Keratinocyte (primary cell): ENCODE data around the gene PTPRT. TPM values are rescaled to one million over a fixed set of nuclear protein-coding genes. Genes with fewer than 3 reads are reported as not detected.

Experiments
- DNase-seq: peaks from one replicate; pipeline ENCODE4 v3.0.0-alpha.2; 2011; ENCODE audit warnings: low read depth, missing footprints, low spot score
- FAIRE-seq: peaks from 2 replicates; lab custom pipeline; 2011; peaks lifted over from hg19 to GRCh38; lab: Jason Lieb, UNC
- H2AFZ ChIP-seq: 2 replicates; pipeline ENCODE4 v1.6.0; 2012; ENCODE audit warnings: low read length, control low read depth, inconsistent platforms; ENCODE audit not compliant: control insufficient read depth
- H3K27ac ChIP-seq: 2 replicates; pipeline ENCODE4 v1.5.1; 2011; ENCODE audit warnings: low read length; ENCODE audit not compliant: control insufficient read depth, insufficient read depth
- H3K27me3 ChIP-seq: 3 replicates; pipeline ENCODE4 v1.6.0; 2011; ENCODE audit warnings: low read length; ENCODE audit not compliant: control insufficient read depth, insufficient read depth; ENCODE audit errors: extremely low read depth
- H3K36me3 ChIP-seq, 2 experiments: 2 replicates in 1 of 2; 3 replicates in 1 of 2; pipeline ENCODE4 v1.5.1; 2011; ENCODE audit warnings: low read length in 2 of 2, mild to moderate bottlenecking in 1 of 2; ENCODE audit not compliant: control insufficient read depth in 2 of 2, insufficient read depth in 2 of 2; ENCODE audit errors: extremely low read depth in 1 of 2
- H3K4me1 ChIP-seq: 3 replicates; pipeline ENCODE4 v1.5.1; 2011; ENCODE audit warnings: low read length; ENCODE audit not compliant: control insufficient read depth, insufficient read depth; ENCODE audit errors: extremely low read depth
- H3K4me2 ChIP-seq: 3 replicates; pipeline ENCODE4 v1.6.0; 2011; ENCODE audit warnings: low read depth, low read length; ENCODE audit not compliant: control insufficient read depth, insufficient read depth; ENCODE audit errors: extremely low read depth
- H3K4me3 ChIP-seq, 3 experiments: fragments of 200-600 bp in 1 of 3; sonication (generic) in 1 of 3; 2 replicates in 2 of 3; 3 replicates in 1 of 3; pipeline ENCODE4 v1.5.1; 2011 to 2016; ENCODE audit warnings: low read length in 3 of 3, mild to moderate bottlenecking in 3 of 3, control low read depth in 2 of 3, inconsistent platforms in 1 of 3, low read depth in 1 of 3, mixed read lengths in 1 of 3, mixed run types in 1 of 3, moderate library complexity in 1 of 3; ENCODE audit not compliant: control insufficient read depth in 2 of 3, insufficient read depth in 2 of 3; ENCODE audit errors: extremely low read depth in 1 of 3
- H3K79me2 ChIP-seq: 2 replicates; pipeline ENCODE4 v1.6.0; 2012; ENCODE audit warnings: low read length; ENCODE audit not compliant: control insufficient read depth, insufficient read depth
- H3K9ac ChIP-seq: 3 replicates; pipeline ENCODE4 v1.6.0; 2011; ENCODE audit warnings: low read length; ENCODE audit not compliant: control insufficient read depth, insufficient read depth; ENCODE audit errors: extremely low read depth
- H3K9me1 ChIP-seq: 3 replicates; pipeline ENCODE4 v1.6.0; 2011; ENCODE audit warnings: low read length; ENCODE audit not compliant: control insufficient read depth, insufficient read depth; ENCODE audit errors: extremely low read depth
- H3K9me3 ChIP-seq: 2 replicates; pipeline ENCODE4 v1.5.1; 2012; ENCODE audit warnings: low read depth, low read length; ENCODE audit not compliant: control insufficient read depth
- H4K20me1 ChIP-seq: 3 replicates; pipeline ENCODE4 v1.6.0; 2011; ENCODE audit warnings: low read length; ENCODE audit not compliant: control insufficient read depth, insufficient read depth; ENCODE audit errors: extremely low read depth
- CTCF ChIP-seq, 3 experiments: IDR thresholded peaks in 1 of 3; conservative IDR thresholded peaks in 1 of 3; optimal IDR thresholded peaks in 1 of 3; 2 replicates in 2 of 3; 3 replicates in 1 of 3; pipeline versions ENCODE3 to v1.5.1; 2011; ENCODE audit warnings: low read length in 3 of 3, mild to moderate bottlenecking in 3 of 3, moderate library complexity in 2 of 3, control low read depth in 1 of 3, inconsistent platforms in 1 of 3; ENCODE audit not compliant: insufficient read depth in 2 of 3; ENCODE audit errors: extremely low read depth in 1 of 3
- EZH2 ChIP-seq: IDR thresholded peaks from one replicate; pipeline ENCODE4 v1.6.1; 2012; ENCODE audit warnings: inconsistent platforms, mild to moderate bottlenecking, low read length, moderate library complexity
- dilution Hi-C: fragments of 300-500 bp; cut with MboI; formaldehyde crosslinking; loops from one replicate; pipeline ENCODE4 v1.7.0; 2020; ENCODE audit warnings: low sequenced_read_pairs; ENCODE audit not compliant: extremely low pct_ligation_motif_present
- polyA plus RNA-seq, 5 experiments: library from polyadenylated mRNA; depleted of rRNA in 3 of 5; stranded (reverse) in 3 of 5; stranded (forward) in 1 of 5; unstranded in 1 of 5; fragments of >200 nt; gene quantifications; 1 replicate in 1 of 5; 2 replicates in 3 of 5; 3 replicates in 1 of 5; pipeline versions ENCODE4 v1.2.1 to v1.2.3, GENCODE V29; 2011 to 2012; ENCODE audit warnings: missing spikeins in 2 of 5, low read depth in 1 of 5, low replicate concordance in 1 of 5

Gene PTPRT
- polyA plus RNA-seq, 1 donor (not counting 4 experiments of a cell fraction or from before 2014, with no cell fraction given) = not detected

- Histone ChIP-seq H3K36me3 (no peaks in the 10 kb centered on the region), H3K4me1 (no peaks in the 10 kb centered on the region), H3K9me3 (no peaks in the 10 kb centered on the region), H3K9ac (no peak overlapping the region), H4K20me1 (no peaks in the 10 kb centered on the region), H3K4me3 (no peak overlapping the region), H3K79me2 (no peaks in the 10 kb centered on the region), H3K27ac (no peak overlapping the region), H3K27me3 (no peaks in the 10 kb centered on the region), H2AFZ (no peak overlapping the region), H3K4me2 (no peak overlapping the region), H3K9me1 (no peaks in the 10 kb centered on the region)
- DNase-seq (no peak), FAIRE-seq (no peak)
- dilution Hi-C loops = no loop called here
- TF ChIP-seq EZH2 (no peak), CTCF (optimal IDR thresholded peaks at IDR 0.05 in 1 of 3, IDR thresholded peaks at IDR 0.05 in 1 of 3, conservative IDR thresholded peaks at IDR 0.05 in 1 of 3; ENCODE audit: extremely low read depth in 1 of 3, insufficient read depth in 2 of 3, low read length in 3 of 3) (no peak)
Measured at GRCh38 chr20:42581311-42581710, 608.4 kb downstream of the PTPRT start.

GRCh38 chr20:42576167-42576566 lies 613.5 kb downstream of the PTPRT start:
- no peaks in the 10 kb centered on the region for H4K20me1 ChIP-seq
- H3K36me3 ChIP-seq = no peaks in the 10 kb centered on the region
- no peak for DNase-seq
- H3K4me2 ChIP-seq = no peak overlapping the region
- FAIRE-seq = no peak
- H3K9ac ChIP-seq = no peak overlapping the region
- no peak overlapping the region for H3K4me3 ChIP-seq
- no peak overlapping the region for H2AFZ ChIP-seq
- no peaks in the 10 kb centered on the region for H3K9me1 ChIP-seq
- no peak for TF ChIP-seq CTCF (optimal IDR thresholded peaks at IDR 0.05 in 1 of 3, IDR thresholded peaks at IDR 0.05 in 1 of 3, conservative IDR thresholded peaks at IDR 0.05 in 1 of 3; ENCODE audit: extremely low read depth in 1 of 3, insufficient read depth in 2 of 3, low read length in 3 of 3)
- no peak for TF ChIP-seq EZH2
- dilution Hi-C loops = no loop called here
- H3K79me2 ChIP-seq = no peaks in the 10 kb centered on the region
- no peaks in the 10 kb centered on the region for H3K4me1 ChIP-seq
- no peak overlapping the region for H3K27ac ChIP-seq
- H3K27me3 ChIP-seq = no peaks in the 10 kb centered on the region
- no peaks in the 10 kb centered on the region for H3K9me3 ChIP-seq
